Measurements from ENCODE around the gene RABIF. TPM values are rescaled to one million over a fixed set of nuclear protein-coding genes. Genes with fewer than 3 reads are reported as not detected.
A peak's percentile ranks its signal among the peaks of the same experiment; 100 is the strongest.

Gene RABIF
- total RNA-seq, 4 donors from 2014 or later = 3.8 to 7.6 (median 6.0) TPM

DNA sequence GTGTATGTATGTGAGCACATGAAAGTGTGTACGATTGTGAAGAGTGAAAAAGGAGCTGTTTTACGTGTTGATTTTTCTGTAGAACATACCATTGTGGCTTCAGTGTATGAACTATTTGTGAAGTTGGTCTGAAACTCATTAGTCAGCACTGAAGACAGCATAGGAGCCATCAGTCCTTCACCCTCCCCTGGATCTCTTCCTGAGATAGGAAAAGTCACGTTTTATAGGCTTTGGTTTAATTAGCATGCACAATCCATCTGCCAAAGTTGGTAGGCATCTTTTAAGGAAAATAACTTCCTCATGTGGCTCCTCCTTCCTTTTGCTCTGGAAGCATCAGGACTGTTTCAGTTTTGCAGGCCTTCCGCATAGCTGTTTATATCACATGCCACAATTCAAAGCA lies 1.4 kb upstream of the RABIF start:
- Histone ChIP-seq H3K27ac (no peak overlapping the region), H3K36me3 (no peaks in the 10 kb centered on the region), H3K4me3 (no peak overlapping the region), H3K9me3 (no peaks in the 10 kb centered on the region), H3K4me1 (no peaks in the 10 kb centered on the region), H3K27me3 (no peaks in the 10 kb centered on the region)
- TF ChIP-seq, protein P1, sequence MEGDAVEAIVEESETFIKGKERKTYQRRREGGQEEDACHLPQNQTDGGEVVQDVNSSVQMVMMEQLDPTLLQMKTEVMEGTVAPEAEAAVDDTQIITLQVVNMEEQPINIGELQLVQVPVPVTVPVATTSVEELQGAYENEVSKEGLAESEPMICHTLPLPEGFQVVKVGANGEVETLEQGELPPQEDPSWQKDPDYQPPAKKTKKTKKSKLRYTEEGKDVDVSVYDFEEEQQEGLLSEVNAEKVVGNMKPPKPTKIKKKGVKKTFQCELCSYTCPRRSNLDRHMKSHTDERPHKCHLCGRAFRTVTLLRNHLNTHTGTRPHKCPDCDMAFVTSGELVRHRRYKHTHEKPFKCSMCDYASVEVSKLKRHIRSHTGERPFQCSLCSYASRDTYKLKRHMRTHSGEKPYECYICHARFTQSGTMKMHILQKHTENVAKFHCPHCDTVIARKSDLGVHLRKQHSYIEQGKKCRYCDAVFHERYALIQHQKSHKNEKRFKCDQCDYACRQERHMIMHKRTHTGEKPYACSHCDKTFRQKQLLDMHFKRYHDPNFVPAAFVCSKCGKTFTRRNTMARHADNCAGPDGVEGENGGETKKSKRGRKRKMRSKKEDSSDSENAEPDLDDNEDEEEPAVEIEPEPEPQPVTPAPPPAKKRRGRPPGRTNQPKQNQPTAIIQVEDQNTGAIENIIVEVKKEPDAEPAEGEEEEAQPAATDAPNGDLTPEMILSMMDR (IDR thresholded peaks at IDR 0.05) = no peak
- TF ChIP-seq POLR2A (IDR thresholded peaks at IDR 0.05) = no peak
- no peak for DNase-seq
- intact Hi-C loops (cut with DNase I; ENCODE audit: low total_unique reads) = no loop called here

DNA sequence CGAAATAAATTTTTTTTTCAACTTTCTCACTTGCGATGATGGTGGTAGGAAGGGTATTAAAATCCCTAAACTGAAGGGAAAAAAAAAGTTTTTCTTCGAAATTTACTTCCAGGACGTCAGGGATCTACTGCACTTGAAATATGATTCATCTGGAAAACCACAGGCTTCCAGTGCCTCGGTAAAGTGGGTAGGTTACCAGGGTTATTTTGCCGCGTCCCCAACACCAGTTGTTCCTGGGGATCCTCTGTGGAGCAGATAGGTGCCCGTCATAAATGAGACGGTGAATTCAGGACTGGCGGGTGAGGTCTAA lies 773 bp downstream of the RABIF start:
- Histone ChIP-seq H3K9me3 (no peaks in the 10 kb centered on the region), H3K36me3 (no peaks in the 10 kb centered on the region), H3K27ac (peak overlapping the region; percentile 87 to 97), H3K4me1 (no peaks in the 10 kb centered on the region), H3K4me3 (peak overlapping the region; percentile 70 to 88), H3K27me3 (no peaks in the 10 kb centered on the region)
- DNase-seq = no peak
- TF ChIP-seq POLR2A (IDR thresholded peaks at IDR 0.05) = no peak
- TF ChIP-seq, protein P1 (IDR thresholded peaks at IDR 0.05) = no peak
- intact Hi-C loops (cut with DNase I; ENCODE audit: low total_unique reads) = loop anchor here (5.0 kb wide), 1 partner anchor 81 kb away; the partner anchor contains the start of gene KDM5B

DNA sequence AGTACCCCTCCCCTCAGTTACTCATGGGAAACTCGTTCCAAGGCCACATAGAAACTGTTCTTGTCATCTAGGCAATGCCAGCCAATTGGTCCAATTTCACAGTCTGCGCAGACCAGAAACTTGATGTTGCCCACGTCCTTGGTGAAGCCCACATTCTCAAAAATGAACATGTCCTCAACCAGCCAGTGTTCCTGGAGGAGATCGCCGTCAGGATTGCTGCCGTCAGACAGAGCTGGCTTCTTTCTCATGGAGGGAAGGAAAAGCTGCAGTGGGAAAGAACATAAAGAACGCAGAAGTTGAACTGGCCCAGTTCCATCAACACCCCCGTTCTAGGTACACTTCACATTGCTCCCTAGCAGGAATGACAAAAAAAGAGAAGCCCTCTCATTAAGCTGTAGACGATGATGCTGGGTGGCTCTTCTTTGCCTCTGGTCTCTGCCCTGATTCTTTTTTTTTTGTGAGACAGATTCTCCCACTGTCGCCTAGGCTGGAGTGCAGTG lies 7.9 kb downstream of the RABIF start:
- no peaks in the 10 kb centered on the region for H3K36me3 ChIP-seq
- no peak for DNase-seq
- no peaks in the 10 kb centered on the region for H3K4me1 ChIP-seq
- H3K4me3 ChIP-seq = no peak overlapping the region
- intact Hi-C loops (cut with DNase I; ENCODE audit: low total_unique reads) = no loop called here
- TF ChIP-seq, protein P1 (IDR thresholded peaks at IDR 0.05) = no peak
- no peak for TF ChIP-seq POLR2A (IDR thresholded peaks at IDR 0.05)
- H3K27me3 ChIP-seq = no peaks in the 10 kb centered on the region
- no peak overlapping the region for H3K27ac ChIP-seq
- H3K9me3 ChIP-seq = no peaks in the 10 kb centered on the region

DNA sequence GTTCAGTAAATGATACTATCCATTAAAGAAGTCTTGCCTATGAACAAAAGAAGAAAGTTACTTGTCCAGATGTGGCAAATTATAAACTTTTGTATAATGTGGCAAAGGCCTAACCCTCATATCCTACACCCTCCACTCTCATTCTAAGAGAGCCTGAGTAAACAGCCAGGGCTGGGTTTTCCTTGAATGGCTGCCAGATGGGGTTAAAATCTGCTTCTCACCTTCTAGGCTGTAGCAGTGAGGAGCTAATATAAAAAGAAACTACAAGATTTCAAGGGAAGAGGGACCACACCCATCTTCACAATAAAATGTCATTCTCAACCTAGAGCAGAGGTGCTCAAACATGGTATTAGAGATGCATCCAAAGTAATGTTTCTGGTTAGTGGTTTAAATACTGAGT lies 8.9 kb downstream of the RABIF start:
- intact Hi-C loops (cut with DNase I; ENCODE audit: low total_unique reads) = no loop called here
- no peak for DNase-seq

DNA sequence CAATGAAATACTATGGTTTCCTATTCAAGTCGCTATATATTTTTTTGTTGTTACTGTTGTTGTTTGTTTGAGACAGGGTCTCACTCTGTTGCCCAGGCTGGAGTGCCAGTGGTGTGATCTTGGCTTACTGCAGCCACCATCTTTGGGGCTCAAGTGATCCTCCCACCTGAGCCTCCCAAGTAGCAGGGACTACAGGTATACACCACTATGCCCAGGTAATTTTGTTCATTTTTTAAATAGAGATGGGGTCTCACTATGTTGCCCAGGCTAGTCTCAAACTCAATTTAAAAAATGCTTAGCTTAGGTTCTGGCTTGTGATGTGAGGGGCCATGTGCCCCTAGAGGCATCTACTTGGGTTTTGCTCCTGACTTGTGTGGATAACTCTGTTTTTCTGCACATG lies 9.8 kb downstream of the RABIF start:
- Histone ChIP-seq H3K4me1 (no peaks in the 10 kb centered on the region), H3K27ac (no peak overlapping the region), H3K4me3 (no peak overlapping the region), H3K27me3 (no peaks in the 10 kb centered on the region), H3K36me3 (no peaks in the 10 kb centered on the region), H3K9me3 (no peaks in the 10 kb centered on the region)
- DNase-seq = no peak
- intact Hi-C loops (cut with DNase I; ENCODE audit: low total_unique reads) = no loop called here
- TF ChIP-seq POLR2A (IDR thresholded peaks at IDR 0.05) = no peak
- TF ChIP-seq, protein P1 (IDR thresholded peaks at IDR 0.05) = no peak

More for the DNA sequence above, 8.9 kb downstream of the RABIF start:
- Histone ChIP-seq H3K9me3 (no peaks in the 10 kb centered on the region), H3K36me3 (no peaks in the 10 kb centered on the region), H3K4me1 (no peaks in the 10 kb centered on the region), H3K27ac (no peak overlapping the region), H3K27me3 (no peaks in the 10 kb centered on the region), H3K4me3 (no peak overlapping the region)
- TF ChIP-seq POLR2A (IDR thresholded peaks at IDR 0.05) = no peak
- TF ChIP-seq, protein P1 (IDR thresholded peaks at IDR 0.05) = no peak
